Suprapubic skin (tissue), 4 donors: Measurements from ENCODE around the gene SLC23A3. TPM values are rescaled to one million over a fixed set of nuclear protein-coding genes. Genes with fewer than 3 reads are reported as not detected.

ENCODE experiments used
- DNase-seq, 2 donors: peaks; one replicate each; pipeline ENCODE4 v3.0.0-alpha.2; 2019; ENCODE audit warnings: low spot score in 2 of 2
- H3K27ac ChIP-seq: fragments of 200-600 bp; sonication (generic); one replicate; pipeline ENCODE4 v1.5.1; 2019
- H3K27me3 ChIP-seq: fragments of 200-600 bp; sonication (generic); one replicate; pipeline ENCODE4 v1.5.1; 2019
- H3K36me3 ChIP-seq: fragments of 200-600 bp; sonication (generic); one replicate; pipeline ENCODE4 v1.5.1; 2019
- H3K4me1 ChIP-seq: fragments of 200-600 bp; sonication (generic); one replicate; pipeline ENCODE4 v1.5.1; 2019
- H3K4me3 ChIP-seq: fragments of 200-600 bp; sonication (generic); one replicate; pipeline ENCODE4 v1.5.1; 2019; ENCODE audit warnings: mild to moderate bottlenecking
- H3K9me3 ChIP-seq: fragments of 200-600 bp; sonication (generic); one replicate; pipeline ENCODE4 v1.5.1; 2019
- EP300 ChIP-seq: sonication (generic); formaldehyde crosslinking; IDR thresholded peaks from one replicate; pipeline ENCODE4 v1.6.1; 2017; ENCODE audit warnings: antibody characterized with exemption
- POLR2A ChIP-seq, 2 donors: fragments of 450-650 bp; IDR thresholded peaks; one replicate each; pipeline ENCODE4 v1.6.1; 2017; ENCODE audit warnings: antibody characterized with exemption in 2 of 2, mild to moderate bottlenecking in 2 of 2, moderate library complexity in 2 of 2
- POLR2AphosphoS5 ChIP-seq, 3 donors: sonication (generic); formaldehyde crosslinking; IDR thresholded peaks; one replicate each; pipeline ENCODE4 v1.6.1; 2017; ENCODE audit warnings: antibody characterized with exemption in 3 of 3
- WGBS: methylation state at CpG from one replicate; pipeline ENCODE4 v1.1.5; 2018; 5-methylcytosine and 5-hydroxymethylcytosine counted together
- total RNA-seq, 4 donors: library from RNA; depleted of rRNA; stranded (reverse); fragments of >200 nt; gene quantifications; one replicate each; pipeline ENCODE4 v1.1.0, GENCODE V29; 2016
- TF ChIP-seq, protein P1 (sequence below), 2 donors: fragments of 200-600 bp in 1 of 2; fragments of 450-650 bp in 1 of 2; sonication (generic) in 1 of 2; IDR thresholded peaks; one replicate each; pipeline ENCODE4 v1.5.1; 2016 to 2019; ENCODE audit warnings: antibody characterized with exemption in 2 of 2, mild to moderate bottlenecking in 1 of 2, moderate library complexity in 1 of 2

SLC23A3 gene
- total RNA-seq, 4 donors from 2014 or later = 2.4 to 12.6 (median 3.2) TPM

DNA sequence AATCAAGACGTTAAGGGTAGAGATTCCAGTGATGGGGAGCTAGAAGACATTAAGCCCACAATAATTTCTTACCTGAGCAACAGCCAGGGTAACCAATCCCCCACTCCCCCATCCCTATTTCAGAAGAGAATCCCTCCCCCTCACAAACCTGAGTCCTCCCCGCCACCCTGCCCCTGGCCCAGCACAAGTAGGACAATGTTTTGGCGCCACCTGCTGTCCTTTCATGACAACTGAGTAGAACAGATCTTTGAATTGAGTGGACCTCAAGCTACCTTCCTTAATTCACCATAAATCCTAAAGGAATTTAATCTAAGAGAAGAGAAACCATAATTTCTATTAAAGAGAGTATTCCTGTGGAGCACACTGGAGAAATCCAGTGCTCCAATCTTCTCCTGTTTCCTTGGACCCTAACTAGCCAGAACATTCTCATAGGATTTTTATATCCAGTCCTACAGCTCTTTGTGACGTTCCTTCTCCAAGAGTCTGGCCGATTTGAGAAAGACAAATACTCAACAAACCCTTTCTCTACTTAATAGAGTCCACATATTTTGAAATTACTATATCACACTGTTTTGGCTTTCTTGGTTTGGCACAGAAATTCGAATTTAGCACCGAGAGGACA lies 50.3 kb downstream of the SLC23A3 start:
- Histone ChIP-seq H3K4me1 (peaks cover 27% of the 10 kb centered on the region), H3K9me3 (no peaks in the 10 kb centered on the region), H3K4me3 (no peak overlapping the region), H3K27me3 (no peaks in the 10 kb centered on the region), H3K36me3 (peaks cover 3% of the 10 kb centered on the region), H3K27ac (no peak overlapping the region)
- DNase-seq = peak in 1 of 2 donors; percentile 79
- 58% methylated on average over 7 of the region's 7 CpGs for WGBS
- TF ChIP-seq EP300 (no peak), POLR2A (IDR thresholded peaks at IDR 0.05) (no peak), POLR2AphosphoS5 (IDR thresholded peaks at IDR 0.05) (no peak)
- TF ChIP-seq, protein P1, sequence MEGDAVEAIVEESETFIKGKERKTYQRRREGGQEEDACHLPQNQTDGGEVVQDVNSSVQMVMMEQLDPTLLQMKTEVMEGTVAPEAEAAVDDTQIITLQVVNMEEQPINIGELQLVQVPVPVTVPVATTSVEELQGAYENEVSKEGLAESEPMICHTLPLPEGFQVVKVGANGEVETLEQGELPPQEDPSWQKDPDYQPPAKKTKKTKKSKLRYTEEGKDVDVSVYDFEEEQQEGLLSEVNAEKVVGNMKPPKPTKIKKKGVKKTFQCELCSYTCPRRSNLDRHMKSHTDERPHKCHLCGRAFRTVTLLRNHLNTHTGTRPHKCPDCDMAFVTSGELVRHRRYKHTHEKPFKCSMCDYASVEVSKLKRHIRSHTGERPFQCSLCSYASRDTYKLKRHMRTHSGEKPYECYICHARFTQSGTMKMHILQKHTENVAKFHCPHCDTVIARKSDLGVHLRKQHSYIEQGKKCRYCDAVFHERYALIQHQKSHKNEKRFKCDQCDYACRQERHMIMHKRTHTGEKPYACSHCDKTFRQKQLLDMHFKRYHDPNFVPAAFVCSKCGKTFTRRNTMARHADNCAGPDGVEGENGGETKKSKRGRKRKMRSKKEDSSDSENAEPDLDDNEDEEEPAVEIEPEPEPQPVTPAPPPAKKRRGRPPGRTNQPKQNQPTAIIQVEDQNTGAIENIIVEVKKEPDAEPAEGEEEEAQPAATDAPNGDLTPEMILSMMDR (IDR thresholded peaks at IDR 0.05) = peak; percentile 47 to 60

DNA sequence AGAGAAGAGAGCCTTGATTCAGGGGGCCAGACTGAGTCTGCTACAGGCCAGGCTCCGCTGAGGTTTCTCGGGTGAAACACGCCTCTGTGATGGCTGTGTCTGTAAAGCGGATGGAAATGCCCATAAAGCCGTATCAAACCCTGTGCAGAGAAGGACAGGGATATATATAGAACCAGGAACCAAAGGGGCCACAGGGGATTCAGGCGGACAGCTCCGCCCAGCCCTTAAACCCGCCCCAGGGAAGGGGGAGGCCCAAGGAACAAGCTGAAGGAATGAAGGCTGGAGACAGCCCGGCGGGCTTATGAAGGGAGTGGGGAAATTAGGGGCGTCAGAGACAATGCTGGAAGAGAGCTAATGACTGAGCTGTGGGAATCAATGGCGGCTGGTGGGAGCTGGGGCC lies 51.3 kb downstream of the SLC23A3 start:
- H3K36me3 ChIP-seq = peaks cover 3% of the 10 kb centered on the region
- TF ChIP-seq POLR2A (IDR thresholded peaks at IDR 0.05) (no peak), POLR2AphosphoS5 (IDR thresholded peaks at IDR 0.05) (no peak), EP300 (no peak)
- TF ChIP-seq, protein P1 (IDR thresholded peaks at IDR 0.05) = no peak
- no peak overlapping the region for H3K4me3 ChIP-seq
- WGBS = 71% methylated on average over 12 of the region's 12 CpGs
- H3K4me1 ChIP-seq = peaks cover 20% of the 10 kb centered on the region
- DNase-seq = no peak
- H3K9me3 ChIP-seq = no peaks in the 10 kb centered on the region
- H3K27ac ChIP-seq = no peak overlapping the region
- no peaks in the 10 kb centered on the region for H3K27me3 ChIP-seq

- H3K4me1 ChIP-seq = peaks cover 9% of the 10 kb centered on the region
- DNase-seq = no peak
- H3K27me3 ChIP-seq = no peaks in the 10 kb centered on the region
- H3K9me3 ChIP-seq = no peaks in the 10 kb centered on the region
- 66% methylated on average over 8 of the region's 8 CpGs for WGBS
- H3K4me3 ChIP-seq = no peak overlapping the region
- H3K27ac ChIP-seq = no peak overlapping the region
- H3K36me3 ChIP-seq = peaks cover 3% of the 10 kb centered on the region
- no peak for TF ChIP-seq POLR2A (IDR thresholded peaks at IDR 0.05)
- TF ChIP-seq, protein P1 (IDR thresholded peaks at IDR 0.05) = no peak
- no peak for TF ChIP-seq POLR2AphosphoS5 (IDR thresholded peaks at IDR 0.05)
- TF ChIP-seq EP300 = no peak
Observed at GRCh38 chr2:219116776-219117646, 52.8 kb downstream of the SLC23A3 start.

DNA sequence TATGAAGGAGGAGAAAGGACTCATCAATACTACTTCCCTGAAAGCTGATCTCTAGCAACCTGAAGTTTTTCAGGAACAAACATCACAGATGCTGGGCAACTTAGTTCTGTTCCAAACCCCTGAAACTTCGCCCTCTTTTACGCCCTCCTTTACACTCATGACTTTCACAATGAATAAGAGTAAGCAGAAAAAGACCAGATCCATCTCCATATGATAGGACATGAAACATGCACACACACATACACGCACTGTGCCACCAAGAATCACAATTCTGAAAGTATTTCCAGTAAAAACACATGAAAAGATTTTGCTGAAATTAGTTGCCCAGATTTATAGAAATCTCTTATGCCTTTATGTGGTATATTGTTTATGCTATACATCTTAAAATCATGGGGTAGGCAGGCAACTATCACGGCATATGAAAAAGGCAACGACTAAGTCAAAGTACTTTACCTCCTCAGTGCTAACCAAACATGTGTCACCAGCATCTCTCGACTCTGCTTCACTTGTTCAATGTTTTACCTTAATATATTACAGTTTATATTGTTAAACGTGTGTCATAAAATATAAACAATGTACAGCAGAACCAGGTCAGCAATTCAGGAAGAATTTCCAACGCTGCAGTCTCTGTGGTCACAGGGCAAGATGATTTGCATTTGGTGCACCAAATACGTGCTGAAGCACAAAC lies 57.0 kb downstream of the SLC23A3 start:
- Histone ChIP-seq H3K4me1 (peaks cover 12% of the 10 kb centered on the region), H3K27ac (no peak overlapping the region), H3K27me3 (no peaks in the 10 kb centered on the region), H3K9me3 (no peaks in the 10 kb centered on the region), H3K4me3 (no peak overlapping the region), H3K36me3 (peaks cover 3% of the 10 kb centered on the region)
- WGBS = 89% methylated on average over 9 of the region's 9 CpGs
- TF ChIP-seq POLR2AphosphoS5 (IDR thresholded peaks at IDR 0.05) = no peak
- no peak for TF ChIP-seq POLR2A (IDR thresholded peaks at IDR 0.05)
- TF ChIP-seq EP300 = no peak
- TF ChIP-seq, protein P1 (IDR thresholded peaks at IDR 0.05) = no peak
- DNase-seq = no peak

- Histone ChIP-seq H3K36me3 (peaks cover 3% of the 10 kb centered on the region), H3K9me3 (no peaks in the 10 kb centered on the region), H3K27me3 (no peaks in the 10 kb centered on the region), H3K27ac (no peak overlapping the region), H3K4me1 (peaks cover 12% of the 10 kb centered on the region), H3K4me3 (no peak overlapping the region)
- 88% methylated on average over 2 of the region's 2 CpGs for WGBS
- no peak for DNase-seq
- TF ChIP-seq, protein P1 (IDR thresholded peaks at IDR 0.05) = no peak
- TF ChIP-seq EP300 (no peak), POLR2AphosphoS5 (IDR thresholded peaks at IDR 0.05) (no peak), POLR2A (IDR thresholded peaks at IDR 0.05) (no peak)
Observed at GRCh38 chr2:219112062-219112406, 57.8 kb downstream of the SLC23A3 start.
